GM19240 (cell line): Measurements from ENCODE around the gene HK2.
"Not testable (repeated sequence)": the region's sequence is repeated elsewhere in the genome, so short reads cannot be mapped to it uniquely, and the experiment has no call there.

ENCODE experiments used
- DNase-seq: peaks from one replicate; pipeline ENCODE4 v3.0.0; 2011; ENCODE audit warnings: low spot score; ENCODE audit not compliant: insufficient read length

HK2 gene

DNA sequence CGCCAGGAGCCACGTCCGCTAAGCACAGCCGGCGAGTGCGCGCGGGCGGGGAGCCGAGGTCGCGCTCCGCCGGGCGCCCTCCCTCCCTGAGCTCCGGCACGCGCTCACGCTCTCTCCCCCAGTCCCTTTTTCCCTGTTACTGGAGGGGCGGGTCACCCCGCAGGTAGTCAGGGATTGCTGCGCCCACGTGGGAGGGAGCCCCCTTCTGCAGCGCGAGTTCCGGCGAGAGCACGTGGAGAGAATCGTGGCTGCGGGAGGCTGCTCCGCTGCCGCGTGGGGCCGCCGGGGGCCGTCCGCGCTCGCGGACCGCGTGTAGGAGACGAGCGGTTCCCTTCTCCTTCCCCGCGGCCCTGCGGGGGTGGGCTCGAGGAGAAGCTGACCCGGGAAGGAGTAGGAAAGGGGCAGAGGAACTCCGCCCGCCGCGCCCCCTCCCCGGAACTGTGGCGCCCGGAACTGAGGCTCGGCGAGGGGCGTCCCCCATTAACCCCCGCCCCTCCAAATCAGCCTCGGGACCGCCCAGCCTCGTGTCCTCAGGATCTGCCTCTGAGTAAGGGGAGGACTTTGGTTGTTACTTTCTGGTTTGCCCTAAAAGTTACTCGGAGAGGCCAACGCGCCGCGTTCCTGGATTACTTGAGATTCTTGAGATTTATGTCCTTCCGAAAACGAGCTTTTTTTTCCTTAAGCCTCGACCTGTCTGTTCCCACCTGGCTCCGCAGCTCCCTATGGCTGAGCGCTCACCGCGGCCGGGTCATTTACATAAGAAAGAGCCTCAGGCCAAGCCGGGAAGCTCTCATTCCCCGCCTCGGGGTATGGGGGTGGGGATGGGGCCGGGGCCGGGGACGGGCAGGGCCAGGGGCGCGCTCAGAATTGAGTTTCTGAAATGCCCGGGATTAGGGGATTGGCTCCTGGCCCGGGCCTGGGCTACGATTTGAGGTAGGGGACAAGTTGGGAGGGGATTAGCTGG lies 1.1 kb downstream of the HK2 start:
- DNase-seq = peak; percentile 49

GRCh38 chr2:74835831-74836674 lies 2.1 kb downstream of the HK2 start:
- peak; percentile 47 for DNase-seq

DNA sequence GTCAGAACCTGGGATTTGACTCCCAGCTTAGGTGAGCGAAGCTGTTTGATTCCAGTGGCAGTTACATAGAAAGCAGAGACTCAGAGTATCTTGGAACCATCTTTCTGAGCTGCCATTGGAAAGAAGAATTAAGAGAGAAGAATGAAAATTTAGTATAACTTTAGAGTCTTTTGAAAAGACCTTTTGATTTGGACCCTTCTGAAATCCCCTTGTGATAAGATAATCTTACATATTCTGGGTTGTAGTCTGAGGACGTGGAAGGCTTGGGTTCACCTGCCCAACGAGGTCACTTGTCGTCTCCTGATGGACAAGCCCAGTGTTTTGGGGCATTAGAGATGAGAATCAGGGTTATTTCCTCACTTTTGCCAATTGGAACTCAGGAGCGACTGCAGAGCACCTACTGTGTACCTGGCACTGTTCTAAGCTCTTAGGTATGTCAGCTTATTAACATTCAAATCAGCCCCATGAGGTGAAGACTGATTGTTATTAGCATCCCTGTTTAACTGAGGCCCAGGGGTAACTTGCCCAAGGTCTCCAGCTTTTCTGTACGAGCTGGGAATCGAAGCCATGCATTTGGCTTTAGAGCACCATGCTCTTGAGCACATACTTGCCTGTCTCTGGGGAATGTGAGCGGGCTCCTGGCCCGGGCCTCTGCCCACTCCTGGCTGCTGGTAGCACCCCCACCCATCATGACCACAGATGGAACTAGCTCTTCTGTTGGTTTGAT lies 2.9 kb downstream of the HK2 start:
- DNase-seq = no peak

DNA sequence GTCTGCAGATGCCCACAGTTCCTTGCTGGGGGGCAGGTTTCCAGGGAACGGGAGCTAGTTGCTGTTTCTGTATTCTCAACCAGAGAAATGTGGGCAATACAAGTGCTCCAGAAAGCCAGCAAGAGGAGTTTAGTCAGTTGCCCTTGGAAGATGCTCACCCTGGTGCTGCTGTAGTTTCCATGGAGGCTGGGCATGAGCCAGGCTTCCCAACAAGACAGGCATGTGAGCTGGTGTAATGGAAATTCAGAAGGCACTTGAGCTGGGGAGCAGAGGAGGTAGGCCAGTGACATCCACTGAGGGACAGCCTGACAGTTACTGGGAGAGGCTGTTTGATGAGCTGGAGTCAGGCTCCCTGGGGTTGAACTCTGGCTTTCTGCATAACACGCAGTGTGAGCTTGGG lies 7.7 kb downstream of the HK2 start:
- no peak for DNase-seq

DNA sequence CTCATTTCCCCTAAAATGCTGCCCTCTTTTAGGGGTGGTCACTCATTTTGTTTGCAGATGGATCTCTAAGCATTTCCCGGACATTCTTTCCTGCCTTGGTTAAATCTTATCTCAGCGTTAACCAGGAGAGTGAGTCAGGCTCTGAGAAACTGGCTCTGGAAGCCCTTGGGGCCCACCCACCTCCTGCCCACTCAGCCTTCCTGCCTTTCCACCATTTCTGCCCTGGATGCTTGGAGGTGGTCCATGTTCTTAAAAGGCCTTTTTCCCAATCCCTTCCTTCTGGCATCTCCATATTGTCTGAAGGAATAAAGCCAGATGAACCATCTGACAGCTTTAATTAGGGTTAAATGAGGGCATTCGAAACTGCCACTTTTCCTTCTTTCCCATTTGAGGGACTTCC lies 9.5 kb downstream of the HK2 start:
- no peak for DNase-seq

GRCh38 chr2:74843899-74844298 lies 10.0 kb downstream of the HK2 start:
- DNase-seq = no peak

- no peak for DNase-seq
Observed at GRCh38 chr2:74844752-74845151, 10.8 kb downstream of the HK2 start.

- DNase-seq = no peak
Observed at GRCh38 chr2:74845217-74845751, 11.4 kb downstream of the HK2 start.

DNA sequence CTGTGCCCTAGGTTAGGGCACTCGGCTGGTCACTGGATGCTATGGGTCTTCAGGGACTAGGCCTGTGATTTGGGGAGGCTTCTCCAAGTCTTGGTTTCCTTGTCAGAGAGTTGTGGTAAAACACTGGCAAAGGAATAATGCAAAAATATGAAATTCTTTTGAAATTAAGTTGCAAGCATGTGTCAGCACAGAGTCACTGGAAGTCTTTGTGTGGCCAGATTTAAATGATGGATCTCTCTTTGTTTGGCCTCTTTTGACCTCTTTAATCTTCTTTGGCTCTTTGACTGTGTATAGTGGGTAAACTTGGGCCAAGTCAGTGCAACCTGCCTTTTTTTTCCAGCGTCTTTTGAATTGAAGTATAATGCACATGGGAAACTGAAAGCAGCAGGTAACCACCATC lies 12.1 kb downstream of the HK2 start:
- DNase-seq = no peak

- no peak for DNase-seq
Observed at GRCh38 chr2:74846481-74846880, 12.6 kb downstream of the HK2 start.

DNA sequence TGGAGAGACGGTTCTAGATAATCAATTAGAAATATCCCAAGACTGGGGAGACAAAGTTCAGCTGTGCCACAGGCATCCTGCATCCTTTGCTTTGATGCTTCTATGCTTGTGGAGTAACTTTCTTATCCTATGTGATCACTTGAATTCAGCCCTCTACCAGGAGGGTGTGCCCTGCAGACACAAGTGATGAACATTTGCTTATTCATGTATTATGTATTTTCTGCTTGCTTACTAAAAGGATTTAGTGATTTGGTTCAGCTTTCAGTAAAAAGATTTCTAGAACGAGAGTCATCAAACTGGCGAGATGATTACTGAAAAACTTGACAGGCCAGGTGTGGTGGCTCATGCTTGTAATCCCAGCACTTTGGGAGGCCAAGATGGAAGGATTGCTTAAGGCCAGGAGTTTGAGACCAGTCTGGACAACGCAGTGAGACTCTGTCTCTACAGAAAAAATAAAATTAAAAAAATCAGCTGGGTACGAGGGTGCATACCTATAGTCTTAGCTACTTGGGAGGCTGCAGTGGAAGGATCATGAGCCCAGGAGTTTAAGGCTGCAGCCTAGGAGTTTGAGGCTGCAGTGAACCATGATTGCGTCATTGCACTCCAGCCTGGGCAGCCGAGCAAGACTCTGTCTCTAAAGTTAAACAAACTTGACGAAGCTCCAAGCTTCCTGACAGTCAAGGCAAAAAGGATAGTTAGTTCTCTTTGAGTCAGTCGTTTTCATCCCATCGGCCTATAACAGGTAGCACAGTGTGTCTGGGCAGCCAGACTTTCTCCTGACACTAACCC lies 13.3 kb downstream of the HK2 start:
- no peak for DNase-seq

DNA sequence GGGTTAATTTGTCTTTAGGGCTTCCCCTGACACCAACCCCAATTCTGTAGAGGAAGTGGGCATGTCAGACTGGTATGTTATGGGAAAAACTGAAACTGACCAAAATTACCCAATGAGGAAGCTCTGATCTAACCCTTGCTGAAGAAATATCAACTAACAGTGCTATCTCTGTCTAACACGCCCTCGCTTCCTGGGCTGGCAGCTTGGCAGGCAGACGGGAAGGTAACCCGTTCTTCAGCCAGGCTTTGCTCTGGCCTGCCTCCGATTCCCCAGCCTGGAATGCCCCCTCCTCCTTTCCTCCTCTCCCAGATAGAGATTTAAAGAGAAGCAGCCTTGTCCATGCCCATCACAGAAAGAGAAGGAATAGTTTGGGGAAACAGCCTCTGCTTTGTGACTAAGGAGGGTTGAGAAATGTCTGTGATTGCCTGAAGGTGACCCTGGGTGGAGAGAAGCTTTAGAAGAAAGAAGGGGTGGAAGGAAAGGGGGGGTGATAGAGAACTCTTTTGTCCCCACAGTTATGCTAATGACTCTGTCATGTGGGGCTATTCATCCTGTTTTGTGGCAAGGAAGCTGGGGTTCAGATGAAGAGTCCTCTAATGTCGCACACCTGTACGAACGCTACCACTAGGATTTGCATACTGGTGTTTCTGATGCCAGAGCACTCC lies 15.4 kb downstream of the HK2 start:
- peak; percentile 35 for DNase-seq

GRCh38 chr2:74850496-74851190 lies 16.7 kb downstream of the HK2 start:
- DNase-seq = no peak

- DNase-seq = no peak
Observed at GRCh38 chr2:74851191-74851566, 17.3 kb downstream of the HK2 start.

GRCh38 chr2:74853360-74853759 lies 19.4 kb downstream of the HK2 start:
- not testable (repeated sequence) for DNase-seq

DNA sequence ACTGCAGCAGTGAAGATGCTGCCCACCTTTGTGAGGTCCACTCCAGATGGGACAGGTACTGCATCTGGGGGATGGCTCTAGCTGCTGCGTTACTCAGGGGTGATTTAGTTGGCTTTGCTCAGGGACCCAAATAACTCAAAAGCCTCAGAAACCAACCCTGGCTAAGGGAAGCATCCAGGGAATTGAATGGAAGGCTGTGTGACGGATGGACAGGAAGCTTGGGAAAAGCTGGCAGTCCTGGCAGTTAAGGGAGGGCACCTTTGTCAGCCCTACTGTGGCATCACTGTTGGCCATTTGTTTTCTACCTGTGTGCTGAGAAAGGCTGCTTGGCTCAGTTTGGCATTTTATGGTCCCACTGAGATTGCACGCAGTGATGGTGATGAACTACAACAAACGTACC lies 20.5 kb downstream of the HK2 start:
- no peak for DNase-seq

- not testable (repeated sequence) for DNase-seq
Observed at GRCh38 chr2:74855114-74855707, 21.3 kb downstream of the HK2 start.

DNA sequence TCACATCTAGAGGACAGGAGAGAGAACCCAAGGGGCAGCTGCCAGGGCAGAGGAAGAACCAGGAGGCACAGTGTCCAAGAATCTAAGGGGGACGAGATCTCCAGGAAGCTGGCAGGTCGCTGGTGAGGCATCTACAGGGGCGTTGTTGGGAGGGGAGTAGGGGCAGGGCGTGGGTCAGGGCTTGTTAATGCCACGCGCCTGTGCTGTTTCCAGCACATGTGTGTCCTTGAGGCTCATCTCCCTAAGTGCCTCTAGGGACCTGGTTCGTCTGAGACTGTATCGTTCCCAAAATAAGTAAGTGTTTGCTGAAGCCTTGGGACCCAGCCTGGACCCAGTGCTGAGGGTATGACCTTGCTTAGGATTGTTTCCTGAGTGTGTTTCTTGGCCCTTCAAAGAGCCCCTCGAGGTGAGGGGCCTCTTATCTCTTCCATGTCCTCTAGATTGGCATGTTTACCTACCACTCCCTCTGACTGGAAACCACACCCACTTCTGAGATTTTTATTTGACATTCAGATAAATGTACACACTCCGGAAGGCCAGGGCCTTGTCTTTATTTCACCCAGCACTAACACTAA lies 22.2 kb downstream of the HK2 start:
- no peak for DNase-seq

- no peak for DNase-seq
Observed at GRCh38 chr2:74856599-74856998, 22.7 kb downstream of the HK2 start.
